RWPE2 (cell line): ENCODE data around the gene DDX25.
A peak's percentile ranks its signal among the peaks of the same experiment; 100 is the strongest.

Experiments used
- ATAC-seq: fragments of 200-7000 bp; cut with Tn5 transposase; 3 replicates; pipeline ENCODE4 v1.9.1; 2021; ENCODE audit warnings: low read depth
- DNase-seq: peaks from one replicate; pipeline ENCODE4 v3.0.0-alpha.2; 2020; ENCODE audit warnings: low spot score
- H3K27ac ChIP-seq: fragments of 450-650 bp; 2 replicates; pipeline ENCODE4 v1.5.1; 2017; ENCODE audit warnings: mild to moderate bottlenecking; ENCODE audit not compliant: poor library complexity, severe bottlenecking
- H3K27me3 ChIP-seq: fragments of 250-450 bp; sonication (Bioruptor Pico); 2 replicates; pipeline ENCODE4 v1.5.1; 2021; ENCODE audit warnings: mild to moderate bottlenecking, moderate library complexity; ENCODE audit not compliant: insufficient read depth, poor library complexity, severe bottlenecking
- H3K36me3 ChIP-seq: fragments of 250-450 bp; sonication (Bioruptor Pico); 2 replicates; pipeline ENCODE4 v1.5.1; 2020; ENCODE audit warnings: low read depth, mild to moderate bottlenecking, moderate library complexity
- H3K4me1 ChIP-seq: fragments of 250-450 bp; sonication (Bioruptor Pico); 2 replicates; pipeline ENCODE4 v1.5.1; 2021; ENCODE audit warnings: mild to moderate bottlenecking, moderate library complexity; ENCODE audit not compliant: insufficient read depth, poor library complexity, severe bottlenecking
- H3K4me3 ChIP-seq: fragments of 250-450 bp; sonication (Bioruptor Pico); 2 replicates; pipeline ENCODE4 v1.5.1; 2021; ENCODE audit warnings: mild to moderate bottlenecking, moderate library complexity; ENCODE audit not compliant: severe bottlenecking
- H3K9me3 ChIP-seq: fragments of 250-450 bp; sonication (Bioruptor Pico); 2 replicates; pipeline ENCODE4 v1.5.1; 2021; ENCODE audit warnings: mild to moderate bottlenecking, moderate library complexity; ENCODE audit not compliant: severe bottlenecking
- TF ChIP-seq, protein P1 (sequence below): fragments of 450-650 bp; IDR thresholded peaks from one replicate; pipeline ENCODE4 v1.5.1; 2017; ENCODE audit warnings: mild to moderate bottlenecking, moderate library complexity; ENCODE audit not compliant: poor library complexity, severe bottlenecking

DDX25 gene

DNA sequence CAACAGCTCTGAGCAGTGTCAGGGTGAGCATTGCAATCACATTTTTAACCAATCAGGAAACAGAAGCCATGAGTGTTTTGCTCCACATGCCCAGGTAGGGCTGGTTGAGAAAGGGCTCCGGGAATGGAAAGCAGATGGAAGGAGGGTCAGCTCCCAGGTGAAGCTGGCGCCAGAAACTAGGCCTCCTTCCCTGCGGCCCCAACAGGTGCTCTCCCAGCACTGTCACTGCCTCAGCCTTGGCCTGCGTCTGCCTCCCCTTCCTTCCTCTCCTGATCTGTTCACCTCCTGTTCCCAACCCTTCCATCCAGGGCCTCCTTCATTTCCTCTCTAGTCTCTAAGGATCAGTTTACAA, 36.9 kb downstream of the DDX25 start:
- DNase-seq (no peak), ATAC-seq (no peak)
- Histone ChIP-seq H3K27me3 (no peaks in the 10 kb centered on the region), H3K27ac (no peak overlapping the region), H3K4me1 (no peaks in the 10 kb centered on the region), H3K9me3 (no peaks in the 10 kb centered on the region), H3K36me3 (no peaks in the 10 kb centered on the region), H3K4me3 (no peak overlapping the region)
- TF ChIP-seq, protein P1, sequence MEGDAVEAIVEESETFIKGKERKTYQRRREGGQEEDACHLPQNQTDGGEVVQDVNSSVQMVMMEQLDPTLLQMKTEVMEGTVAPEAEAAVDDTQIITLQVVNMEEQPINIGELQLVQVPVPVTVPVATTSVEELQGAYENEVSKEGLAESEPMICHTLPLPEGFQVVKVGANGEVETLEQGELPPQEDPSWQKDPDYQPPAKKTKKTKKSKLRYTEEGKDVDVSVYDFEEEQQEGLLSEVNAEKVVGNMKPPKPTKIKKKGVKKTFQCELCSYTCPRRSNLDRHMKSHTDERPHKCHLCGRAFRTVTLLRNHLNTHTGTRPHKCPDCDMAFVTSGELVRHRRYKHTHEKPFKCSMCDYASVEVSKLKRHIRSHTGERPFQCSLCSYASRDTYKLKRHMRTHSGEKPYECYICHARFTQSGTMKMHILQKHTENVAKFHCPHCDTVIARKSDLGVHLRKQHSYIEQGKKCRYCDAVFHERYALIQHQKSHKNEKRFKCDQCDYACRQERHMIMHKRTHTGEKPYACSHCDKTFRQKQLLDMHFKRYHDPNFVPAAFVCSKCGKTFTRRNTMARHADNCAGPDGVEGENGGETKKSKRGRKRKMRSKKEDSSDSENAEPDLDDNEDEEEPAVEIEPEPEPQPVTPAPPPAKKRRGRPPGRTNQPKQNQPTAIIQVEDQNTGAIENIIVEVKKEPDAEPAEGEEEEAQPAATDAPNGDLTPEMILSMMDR, result no peak

DNA sequence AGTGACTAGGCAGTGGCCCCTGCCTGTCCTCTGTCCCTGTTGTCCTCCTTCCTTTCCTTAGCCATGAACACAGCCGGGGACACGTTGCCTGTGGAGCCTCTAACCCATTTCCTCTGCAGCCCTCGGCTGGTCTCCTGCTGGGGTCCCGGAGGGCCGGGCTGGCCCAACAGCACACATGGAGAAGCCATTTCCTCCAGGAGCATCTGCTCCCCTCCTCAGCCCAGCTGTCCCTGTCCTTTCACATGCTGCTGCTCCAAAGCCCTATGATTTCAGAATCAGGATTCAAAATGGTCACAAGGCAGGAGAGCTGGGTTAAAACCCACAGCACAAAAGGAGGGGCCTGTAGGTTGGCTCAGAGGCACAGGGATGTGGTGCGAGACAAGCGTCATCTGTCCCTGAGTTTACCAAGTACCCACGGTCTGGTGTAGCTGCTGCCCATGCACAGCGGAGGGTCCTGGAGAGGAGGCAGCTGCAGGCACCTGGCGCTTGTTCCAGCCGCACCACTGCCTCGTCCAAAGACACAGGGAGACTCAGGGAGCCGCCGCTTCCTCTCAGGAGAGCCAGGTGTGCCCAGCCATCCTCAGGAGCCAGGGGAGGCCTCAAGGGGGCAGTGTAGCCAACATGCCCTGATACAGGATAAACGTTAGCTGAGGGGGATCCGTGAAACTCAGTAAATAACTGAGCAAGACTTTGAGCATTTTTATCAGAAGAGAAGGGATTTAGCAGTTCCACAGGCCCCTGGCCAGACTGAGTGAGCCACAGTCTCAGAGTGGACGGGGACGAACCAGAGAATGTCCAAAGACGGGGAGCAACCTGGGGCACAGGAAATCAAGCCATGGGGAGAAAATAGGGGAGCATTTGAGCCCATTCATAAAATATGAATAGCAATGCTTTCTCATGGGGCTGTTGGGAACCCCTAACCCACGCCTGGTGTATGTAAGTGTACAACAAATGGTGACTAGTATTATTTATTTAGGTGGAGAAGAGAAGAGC, 37.6 kb downstream of the DDX25 start:
- Histone ChIP-seq H3K27ac (no peak overlapping the region), H3K27me3 (no peaks in the 10 kb centered on the region), H3K4me3 (no peak overlapping the region), H3K4me1 (no peaks in the 10 kb centered on the region), H3K9me3 (no peaks in the 10 kb centered on the region), H3K36me3 (no peaks in the 10 kb centered on the region)
- DNase-seq (no peak), ATAC-seq (peak; percentile 88)
- TF ChIP-seq, protein P1, result peak; percentile 78

DNA sequence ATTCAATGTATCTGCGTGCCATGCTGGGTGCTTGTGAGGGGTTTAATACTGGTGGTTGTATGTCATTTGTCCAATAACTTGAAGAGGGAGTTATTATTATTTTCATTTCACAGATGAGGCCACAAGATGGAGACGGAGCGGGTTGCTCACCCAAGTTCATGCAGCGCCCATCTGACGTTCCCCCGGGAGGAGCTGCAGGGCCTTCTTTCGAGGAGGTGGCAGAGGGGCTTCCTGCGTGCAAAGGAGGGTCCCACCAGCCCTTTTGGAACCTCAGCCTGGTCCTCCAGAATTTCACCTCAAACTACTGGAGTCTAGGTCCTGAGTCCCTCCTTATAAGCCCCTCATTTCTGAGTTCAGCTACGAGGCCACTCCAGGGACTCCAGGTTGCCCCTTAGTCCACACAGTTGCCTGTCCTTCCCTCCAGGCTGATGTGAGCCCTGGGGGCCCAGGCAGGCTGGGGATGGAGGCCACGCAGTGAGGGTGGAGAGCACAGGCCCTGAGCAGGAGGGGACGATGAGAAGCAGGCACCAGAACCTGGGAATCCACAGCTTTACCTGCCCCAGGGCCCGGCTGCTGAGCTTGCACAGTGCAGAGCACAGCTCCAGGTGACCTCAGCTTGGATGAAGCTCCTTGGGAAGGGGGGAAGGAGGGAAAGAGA, 38.6 kb downstream of the DDX25 start:
- ATAC-seq (no peak), DNase-seq (no peak)
- Histone ChIP-seq H3K9me3 (no peaks in the 10 kb centered on the region), H3K36me3 (no peaks in the 10 kb centered on the region), H3K4me1 (no peaks in the 10 kb centered on the region), H3K4me3 (no peak overlapping the region), H3K27ac (no peak overlapping the region), H3K27me3 (no peaks in the 10 kb centered on the region)
- TF ChIP-seq, protein P1, result no peak

DNA sequence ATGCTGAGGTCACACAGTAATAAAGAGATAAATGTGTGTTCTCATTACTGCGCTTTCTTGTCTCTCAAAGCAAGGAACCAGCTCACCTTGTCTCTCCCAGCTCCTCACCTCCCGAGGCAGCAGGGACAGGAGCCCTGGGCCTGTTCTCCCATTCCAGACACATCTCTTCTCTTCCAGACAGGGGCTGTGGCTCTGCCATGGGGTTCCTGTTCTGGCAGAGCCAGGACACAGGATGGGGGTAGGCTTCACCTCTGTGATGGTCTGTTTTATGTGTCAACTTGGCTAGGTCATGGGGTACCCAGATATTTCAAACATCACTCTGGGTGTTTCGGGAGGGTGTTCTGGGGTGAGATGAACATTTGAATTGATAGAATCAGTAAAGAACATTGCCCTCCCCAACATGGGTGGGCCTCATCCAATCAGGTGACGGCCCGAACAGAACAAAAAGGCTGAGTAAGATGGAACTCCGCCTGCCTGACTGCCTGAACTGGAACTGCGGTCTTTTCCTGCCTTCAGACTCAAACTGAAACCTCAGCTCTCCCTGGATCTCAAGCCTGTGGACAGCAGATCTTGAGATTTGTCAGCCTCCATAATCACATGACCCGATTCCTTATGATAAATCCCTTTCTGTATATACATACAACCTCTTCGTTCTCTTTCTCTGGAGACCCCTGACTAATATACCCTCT, 39.5 kb downstream of the DDX25 start:
- Histone ChIP-seq H3K27me3 (no peaks in the 10 kb centered on the region), H3K36me3 (no peaks in the 10 kb centered on the region), H3K27ac (no peak overlapping the region), H3K9me3 (no peaks in the 10 kb centered on the region), H3K4me3 (no peak overlapping the region), H3K4me1 (no peaks in the 10 kb centered on the region)
- ATAC-seq (no peak), DNase-seq (no peak)
- TF ChIP-seq, protein P1, result no peak
